ENCODE data around the gene TARBP1.

- TF ChIP-seq POLR2A (IDR thresholded peaks at IDR 0.05): no peak
- no peak for TF ChIP-seq CTCF (IDR thresholded peaks at IDR 0.05)
Observed at GRCh38 chr1:234368320-234369032, 110.5 kb downstream of the TARBP1 start.

All from testis (tissue), 2 donors.